ENCODE measurements around the gene SPATA13.

SPATA13 gene

GRCh38 chr13:24167666-24168391, 7.3 kb downstream of the SPATA13 start:
- no peak for DNase-seq (ENCODE audit: low read depth)

GRCh38 chr13:24168392-24168750, 7.9 kb downstream of the SPATA13 start:
- DNase-seq (ENCODE audit: low read depth) = no peak

GRCh38 chr13:24168979-24169378, 8.5 kb downstream of the SPATA13 start:
- DNase-seq (ENCODE audit: low read depth) = no peak

DNA sequence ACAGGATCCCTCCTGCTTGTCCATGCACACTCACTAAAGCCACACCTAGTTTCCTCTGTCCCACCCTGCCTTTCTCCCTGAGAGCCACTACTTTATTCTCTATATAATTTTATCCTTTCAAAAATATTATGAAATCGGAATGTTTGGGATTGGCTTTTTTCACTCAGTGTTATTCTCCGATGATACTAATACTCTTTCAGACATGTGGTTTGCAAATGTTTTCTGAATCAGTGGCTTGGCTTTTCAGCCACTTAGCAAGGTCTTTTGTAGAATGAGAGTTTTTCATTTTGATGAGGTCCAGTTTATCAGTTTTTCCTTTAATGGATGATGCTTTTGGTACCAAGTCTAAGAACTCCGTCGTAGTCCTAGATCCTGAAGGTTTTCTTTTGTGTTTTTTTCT, 11.6 kb downstream of the SPATA13 start:
- DNase-seq (ENCODE audit: low read depth) = no peak

DNA sequence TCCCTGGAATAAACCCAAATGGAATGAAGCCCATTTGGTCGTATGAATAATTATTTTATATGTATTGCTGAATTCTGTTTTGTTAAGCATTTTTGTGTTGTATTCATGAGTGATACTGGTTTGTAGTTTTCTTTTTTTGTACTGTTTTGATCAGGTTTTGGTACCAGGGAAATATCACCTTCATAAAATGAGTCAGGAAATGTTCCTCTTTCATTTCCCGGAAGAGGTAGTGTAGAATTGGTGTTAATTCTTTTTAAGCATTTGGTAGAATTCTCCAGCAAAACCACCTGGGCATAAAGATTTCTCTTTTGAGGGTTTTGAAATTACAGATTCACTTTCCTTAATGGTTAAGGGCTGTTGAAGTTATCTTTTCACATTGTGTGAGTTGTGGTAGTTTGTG, 13.3 kb downstream of the SPATA13 start:
- DNase-seq (ENCODE audit: low read depth) = no peak

DNA sequence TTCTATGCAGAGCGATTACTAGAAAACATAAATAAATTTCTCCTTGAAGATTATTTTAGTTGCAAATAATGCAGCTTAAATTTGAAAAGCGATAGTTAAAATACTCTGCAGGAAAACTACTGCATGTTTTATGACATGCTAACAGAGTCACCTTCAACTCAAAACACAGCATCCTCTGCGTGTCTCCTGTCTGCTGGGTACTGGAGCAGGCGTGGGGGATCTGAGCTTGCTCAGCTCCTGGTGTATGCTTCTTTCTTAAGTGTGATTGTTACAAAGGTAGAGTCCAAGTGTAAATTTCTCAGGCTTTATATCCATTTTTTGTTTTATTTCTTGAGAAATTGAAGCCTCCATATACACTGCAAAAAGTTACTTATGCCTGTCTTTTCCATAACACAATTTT, 15.3 kb downstream of the SPATA13 start:
- no peak for DNase-seq (ENCODE audit: low read depth)

DNA sequence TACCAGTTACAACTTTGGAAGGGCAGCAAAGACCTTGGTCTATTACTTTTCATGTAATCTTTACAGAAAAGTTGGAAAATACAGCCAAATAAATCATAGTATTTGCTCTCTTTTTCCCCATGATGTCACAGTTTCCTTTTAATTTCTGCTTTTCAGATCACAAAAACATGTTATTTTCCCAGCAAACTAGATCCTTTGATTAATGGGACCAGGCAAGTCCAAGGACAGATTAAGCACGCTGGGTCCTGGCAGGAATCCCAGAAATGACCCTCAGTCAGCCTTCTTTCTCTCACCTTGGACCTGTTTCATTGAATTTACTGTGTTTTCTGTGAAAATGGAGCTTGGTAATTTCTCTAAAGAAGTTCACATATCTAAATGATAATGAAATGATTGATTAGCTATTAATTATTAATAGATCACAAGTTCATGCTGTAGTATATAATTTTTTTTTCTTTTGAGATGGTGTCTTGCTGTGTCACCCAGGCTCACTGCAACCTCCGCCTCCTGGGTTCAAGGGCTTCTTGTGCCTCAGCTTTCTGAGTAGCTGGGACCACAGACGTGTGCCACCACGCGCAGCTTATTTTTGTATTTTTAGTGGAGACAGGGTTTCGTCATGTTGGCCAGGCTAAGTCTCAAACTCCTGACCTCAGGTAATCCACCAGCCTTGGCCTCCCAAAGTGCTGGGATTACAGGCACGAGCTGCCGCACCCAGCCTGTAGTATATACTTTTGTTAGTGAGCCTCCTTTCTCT, 16.0 kb downstream of the SPATA13 start:
- DNase-seq (ENCODE audit: low read depth) = no peak

DNA sequence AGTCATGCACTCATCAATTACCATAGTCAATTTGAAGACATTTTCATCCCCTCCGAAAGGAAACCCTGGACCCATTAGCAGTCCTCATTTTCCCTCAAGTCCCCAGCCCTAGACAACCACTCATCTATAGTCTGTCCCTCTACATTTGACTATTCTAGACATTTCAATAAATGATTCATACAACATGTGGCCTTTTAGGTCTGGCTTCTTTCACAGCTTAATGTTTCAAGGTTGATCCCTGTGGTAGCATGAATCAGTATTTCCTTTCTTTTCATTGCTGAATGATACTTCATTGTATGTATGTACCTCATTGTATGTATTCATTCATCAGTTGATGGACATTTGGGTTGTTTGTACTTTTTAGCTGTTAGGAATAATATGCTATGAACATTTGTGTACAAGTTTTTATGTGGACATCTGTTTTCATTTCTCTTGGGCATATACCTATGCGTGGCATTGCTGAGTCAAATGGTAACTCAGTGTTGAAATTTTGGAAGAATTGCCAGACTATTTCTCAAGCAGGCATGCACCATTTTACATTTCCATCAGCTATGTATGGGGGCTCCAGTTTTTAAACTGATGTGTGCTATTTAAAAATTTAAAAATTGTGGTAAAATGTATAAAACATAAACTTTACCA, 18.4 kb downstream of the SPATA13 start:
- DNase-seq (ENCODE audit: low read depth) = no peak

GRCh38 chr13:24179486-24179850, 18.9 kb downstream of the SPATA13 start:
- no peak for DNase-seq (ENCODE audit: low read depth)

DNA sequence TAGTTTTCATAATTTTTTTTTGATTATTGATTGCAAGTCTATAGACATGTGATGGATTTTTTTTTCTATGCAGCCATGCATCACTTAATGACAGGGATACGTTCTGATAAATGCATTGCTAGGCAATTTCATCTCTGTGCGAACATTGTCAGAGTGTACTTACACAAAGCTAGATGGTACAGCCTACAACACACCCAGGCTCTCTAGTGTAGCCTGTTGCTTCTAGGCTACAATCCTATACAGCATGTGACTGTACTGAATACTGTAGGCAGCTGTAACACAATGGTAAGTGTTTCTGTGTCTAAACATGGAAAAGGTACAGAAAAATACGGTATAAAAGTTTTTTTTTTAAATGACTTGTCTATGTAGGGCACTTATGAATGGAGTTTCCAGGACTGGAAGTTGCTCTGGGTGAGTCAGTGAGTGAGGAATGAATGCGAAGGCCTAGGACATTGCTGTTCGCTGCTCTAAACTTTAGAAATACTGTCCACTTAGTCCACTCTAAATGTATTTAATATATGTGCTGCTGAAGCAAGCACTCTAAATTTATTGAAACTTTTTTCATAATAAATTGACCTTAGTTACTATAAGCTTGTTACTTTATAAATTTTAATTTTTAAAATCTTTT, 20.3 kb downstream of the SPATA13 start:
- no peak for DNase-seq (ENCODE audit: low read depth)

DNA sequence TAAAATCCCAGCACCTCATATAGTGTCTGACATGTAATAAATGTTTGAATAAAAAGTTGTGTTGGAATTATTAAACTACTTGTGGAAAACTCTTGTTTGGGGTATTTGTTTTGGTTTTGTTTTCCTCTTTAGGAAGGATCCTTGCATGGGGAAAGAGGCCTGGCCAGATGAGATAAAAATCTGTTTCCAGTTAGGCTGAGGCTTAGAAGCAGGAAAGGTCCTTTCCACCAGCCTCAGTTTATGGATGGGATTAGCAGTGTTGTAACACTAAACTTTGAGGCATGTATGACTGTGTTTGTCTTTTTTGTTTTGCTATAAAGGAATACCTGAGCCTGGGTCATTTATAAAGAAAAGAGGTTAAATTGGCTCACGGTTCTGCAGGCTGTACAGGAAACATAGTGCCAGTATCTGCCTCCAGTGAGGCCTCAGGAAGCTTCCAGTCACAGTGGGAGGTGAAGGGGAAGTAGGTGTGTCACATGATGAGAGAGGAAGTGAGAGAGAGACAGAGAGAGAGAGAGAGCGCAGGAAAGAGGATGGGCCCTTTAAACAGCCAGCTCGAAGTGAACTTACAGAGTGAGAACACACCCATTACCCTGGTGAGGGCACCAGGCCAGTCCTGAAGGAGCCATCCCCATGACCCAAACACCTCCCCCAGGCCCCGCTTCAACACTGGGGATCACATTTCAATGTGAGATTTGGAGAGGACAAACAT, 21.6 kb downstream of the SPATA13 start:
- no peak for DNase-seq (ENCODE audit: low read depth)

DNA sequence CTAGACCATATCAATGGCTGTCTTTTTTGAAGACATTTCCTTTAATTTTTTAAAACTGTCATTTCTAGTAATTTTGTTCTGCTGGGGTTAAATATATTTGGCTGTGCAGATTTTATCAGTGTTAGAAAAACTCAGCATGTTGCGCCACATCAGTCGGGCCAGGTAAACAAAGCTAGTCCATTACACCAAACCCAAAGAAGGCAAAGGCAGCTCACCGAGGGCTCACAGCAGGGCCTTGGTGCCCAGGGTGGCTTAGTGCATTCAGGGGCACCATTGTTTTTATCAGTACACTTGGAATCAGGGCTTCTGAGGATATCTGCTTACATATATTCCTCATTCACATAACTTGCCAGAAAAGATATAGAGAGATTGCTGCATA, 22.2 kb downstream of the SPATA13 start:
- DNase-seq (ENCODE audit: low read depth) = no peak

DNA sequence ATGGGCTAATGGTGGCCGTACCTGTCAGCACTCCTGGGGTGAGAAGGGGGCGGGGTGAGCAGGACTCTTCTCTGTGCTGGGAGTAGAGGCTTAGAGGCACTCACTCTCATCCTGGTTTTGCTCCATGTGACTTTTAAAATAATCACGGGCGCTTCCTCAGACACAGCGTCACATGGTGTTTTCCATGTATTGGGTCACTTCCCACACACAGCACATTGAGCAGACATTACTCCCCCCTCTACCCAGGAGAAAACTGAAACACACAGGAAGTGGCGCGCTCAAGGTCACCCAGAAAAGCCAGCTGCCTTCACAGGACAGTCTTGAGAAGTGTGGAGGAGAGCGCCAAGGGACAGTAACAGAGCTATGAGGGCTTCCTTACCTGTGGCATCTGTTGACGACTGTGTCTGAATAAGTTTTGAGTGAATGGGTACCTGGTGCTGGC, 23.2 kb downstream of the SPATA13 start:
- no peak for DNase-seq (ENCODE audit: low read depth)

- DNase-seq (ENCODE audit: low read depth) = no peak
Measured at GRCh38 chr13:24184265-24184841, 23.8 kb downstream of the SPATA13 start.

DNA sequence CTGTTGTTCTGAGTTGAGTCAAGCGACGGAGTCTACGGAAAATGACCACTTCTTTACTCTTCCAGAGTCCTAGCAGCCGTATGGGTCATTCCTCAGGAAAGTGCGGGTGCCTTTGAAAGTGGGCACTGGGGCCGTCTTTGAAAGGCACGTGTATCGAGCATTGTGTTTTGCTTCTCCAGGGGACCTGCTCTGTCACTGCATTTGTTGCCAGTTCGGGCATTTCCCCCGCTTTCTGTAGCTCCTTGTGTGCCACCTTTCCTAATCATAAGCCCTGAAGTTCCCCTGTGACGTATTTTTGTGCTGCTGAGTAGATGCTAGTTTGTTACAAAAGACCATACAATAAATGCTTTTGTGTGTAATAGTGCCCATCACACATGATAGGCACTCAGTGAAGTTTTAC, 24.4 kb downstream of the SPATA13 start:
- no peak for DNase-seq (ENCODE audit: low read depth)

GRCh38 chr13:24185591-24186232, 25.2 kb downstream of the SPATA13 start:
- no peak for DNase-seq (ENCODE audit: low read depth)

DNA sequence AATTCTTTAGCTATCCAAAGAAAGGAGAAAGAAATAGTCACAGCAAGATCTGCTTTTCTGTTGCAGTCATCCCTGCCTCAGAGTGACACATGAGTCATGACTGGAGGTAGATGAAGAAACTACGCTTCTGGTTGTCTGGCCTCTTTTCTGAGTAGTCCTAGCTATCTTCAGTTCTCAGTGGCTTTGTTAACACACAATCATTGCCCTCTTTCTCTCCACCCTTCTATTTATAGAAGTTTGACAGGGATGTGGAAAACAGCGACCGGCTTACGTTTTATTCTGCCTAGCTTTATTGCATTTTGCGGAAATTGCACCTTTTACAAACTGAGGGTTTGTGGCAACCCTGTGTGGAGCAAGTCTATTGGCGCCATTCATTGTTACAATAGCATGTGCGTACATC, 26.7 kb downstream of the SPATA13 start:
- no peak for DNase-seq (ENCODE audit: low read depth)

DNA sequence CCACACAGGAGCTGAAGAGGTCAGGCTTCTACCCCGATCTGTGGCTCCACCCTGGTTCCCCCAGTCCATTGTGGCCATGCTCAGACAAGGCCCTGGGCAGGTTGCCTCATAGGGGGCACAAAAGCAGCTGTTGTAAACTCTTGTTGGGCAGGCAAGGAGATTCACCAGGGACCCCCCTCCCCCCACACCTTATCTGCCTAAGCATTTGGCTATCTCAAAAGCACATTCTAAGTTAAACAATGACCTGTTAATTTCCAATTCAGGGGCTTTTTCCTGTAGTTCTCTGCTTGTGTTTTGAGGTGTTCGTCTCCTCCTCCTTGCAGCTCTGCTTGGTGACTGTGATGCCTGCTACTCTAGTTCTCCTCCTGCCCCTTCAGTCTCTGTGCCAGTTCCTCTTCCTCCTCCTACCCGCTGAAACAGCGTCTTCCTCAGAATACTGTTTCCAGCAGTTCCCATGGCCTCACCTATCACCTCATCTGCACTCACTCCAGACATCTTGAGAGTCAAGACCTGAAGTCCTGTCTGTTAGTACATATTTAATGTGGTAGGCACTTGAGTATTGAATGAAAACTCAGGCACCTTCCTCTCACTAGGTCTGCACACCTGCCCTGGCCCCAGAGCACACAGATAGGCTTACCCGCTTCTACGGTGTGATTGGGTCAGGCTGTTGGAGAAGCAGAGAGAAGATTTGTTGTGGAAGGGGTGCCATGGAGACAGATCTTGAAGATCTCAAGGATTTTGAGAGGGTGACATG, 31.7 kb downstream of the SPATA13 start:
- DNase-seq (ENCODE audit: low read depth) = no peak

GRCh38 chr13:24192811-24193162, 32.3 kb downstream of the SPATA13 start:
- DNase-seq (ENCODE audit: low read depth) = no peak

DNA sequence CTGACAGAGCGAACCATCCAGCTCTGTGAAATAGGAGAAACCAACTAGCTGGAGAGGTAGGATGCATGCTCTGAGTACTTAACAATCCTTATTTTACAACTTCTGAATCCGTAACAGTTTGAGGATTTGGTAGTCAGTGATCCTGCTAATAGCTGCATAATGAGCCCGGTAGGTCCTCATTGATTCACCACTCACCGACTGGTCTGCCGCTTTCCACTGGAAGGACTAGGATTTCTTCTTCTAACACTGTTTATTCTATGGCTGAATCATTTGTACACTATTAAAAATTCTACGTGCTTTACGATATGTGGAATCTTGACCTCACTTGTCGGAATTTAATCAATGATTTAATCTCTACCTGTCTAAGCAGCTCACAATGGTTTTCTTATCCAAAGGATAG, 33.9 kb downstream of the SPATA13 start:
- no peak for DNase-seq (ENCODE audit: low read depth)

GRCh38 chr13:24195626-24196025, 35.1 kb downstream of the SPATA13 start:
- DNase-seq (ENCODE audit: low read depth) = no peak

Measured in HS-27A (cell line).